G401.6 (cell line): ENCODE results near the gene FAM110A.
"Not testable (repeated sequence)": the region's sequence is repeated elsewhere in the genome, so short reads cannot be mapped to it uniquely, and the experiment has no call there.

Source experiments
- FAIRE-seq: peaks from 2 replicates; lab custom pipeline; 2012; peaks lifted over from hg19 to GRCh38; lab: Jason Lieb, UNC

The FAM110A gene

DNA sequence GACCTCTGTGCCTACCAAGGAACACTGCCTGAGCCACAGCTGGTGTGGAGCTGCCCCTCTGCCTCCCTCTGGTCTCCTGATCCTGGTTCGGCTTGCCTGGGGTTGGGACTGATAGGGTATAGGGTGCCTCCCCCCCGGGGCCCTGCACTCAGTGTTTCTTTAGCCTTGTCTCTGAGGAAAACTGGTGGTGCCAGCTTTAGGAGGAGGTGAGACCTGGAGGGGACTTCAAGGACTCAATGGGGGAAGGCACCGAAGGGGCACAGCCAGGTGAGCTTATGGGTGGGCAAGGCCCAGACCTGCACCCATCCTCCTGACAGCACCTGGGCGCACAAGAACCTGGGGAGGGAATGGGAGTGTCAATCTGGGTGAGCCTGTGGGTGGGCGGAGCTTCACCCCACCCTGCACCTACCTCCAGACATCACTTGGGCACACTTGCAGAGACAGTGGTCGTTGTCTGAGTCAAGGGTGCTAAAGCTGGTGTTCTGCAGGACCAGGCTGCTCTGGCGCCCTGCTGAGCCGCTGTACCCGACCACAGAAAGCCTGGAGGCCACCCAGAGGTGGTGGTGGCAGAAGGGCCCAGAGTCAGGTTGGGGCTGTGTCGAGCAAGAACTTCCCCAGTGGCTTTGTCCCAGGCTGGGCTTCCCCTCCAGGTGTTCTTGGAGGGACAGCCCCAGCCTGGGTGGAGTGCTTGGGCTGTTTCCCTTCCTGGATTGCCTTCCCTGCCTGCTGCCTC is 40.5 kb downstream of the FAM110A start:
- no peak for FAIRE-seq

DNA sequence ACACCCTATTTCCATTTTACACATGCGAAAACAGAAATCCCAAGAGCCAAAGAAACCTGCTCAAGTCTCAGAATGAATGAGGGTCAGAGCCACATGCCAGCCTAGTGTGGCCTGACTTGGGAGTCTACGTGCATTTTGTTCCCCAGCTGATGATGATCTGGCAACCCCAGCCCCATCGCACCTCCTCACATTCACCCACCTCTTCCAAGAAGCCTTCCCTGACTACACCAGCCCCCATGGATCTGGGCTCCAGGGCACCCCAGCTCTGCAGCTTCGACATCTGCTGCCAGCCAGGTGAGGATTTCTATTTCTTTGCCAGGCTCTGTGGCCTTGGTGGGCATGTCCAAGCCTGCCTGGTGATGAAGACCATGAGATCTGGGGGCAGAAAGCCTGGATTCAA is 41.6 kb downstream of the FAM110A start:
- FAIRE-seq: no peak

DNA sequence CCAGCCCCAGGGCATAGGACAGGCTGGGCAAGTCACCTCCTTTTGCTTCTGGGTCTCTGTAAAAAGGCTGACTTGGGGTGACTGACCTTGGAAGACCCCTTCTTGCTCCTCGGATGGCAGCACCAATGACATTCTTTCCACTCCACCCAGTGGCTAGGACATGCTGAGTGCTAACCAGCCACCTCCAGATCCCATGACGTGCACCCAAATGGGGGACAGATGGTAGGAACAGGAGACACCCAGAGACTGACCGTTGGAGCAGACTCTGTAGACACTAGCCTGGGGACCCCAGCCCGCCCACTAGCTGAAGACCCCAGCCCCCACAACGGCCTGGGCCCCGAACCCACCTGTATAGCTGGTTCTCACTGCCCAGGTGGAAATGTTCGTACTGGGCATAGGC is 44.3 kb downstream of the FAM110A start:
- FAIRE-seq: no peak

DNA sequence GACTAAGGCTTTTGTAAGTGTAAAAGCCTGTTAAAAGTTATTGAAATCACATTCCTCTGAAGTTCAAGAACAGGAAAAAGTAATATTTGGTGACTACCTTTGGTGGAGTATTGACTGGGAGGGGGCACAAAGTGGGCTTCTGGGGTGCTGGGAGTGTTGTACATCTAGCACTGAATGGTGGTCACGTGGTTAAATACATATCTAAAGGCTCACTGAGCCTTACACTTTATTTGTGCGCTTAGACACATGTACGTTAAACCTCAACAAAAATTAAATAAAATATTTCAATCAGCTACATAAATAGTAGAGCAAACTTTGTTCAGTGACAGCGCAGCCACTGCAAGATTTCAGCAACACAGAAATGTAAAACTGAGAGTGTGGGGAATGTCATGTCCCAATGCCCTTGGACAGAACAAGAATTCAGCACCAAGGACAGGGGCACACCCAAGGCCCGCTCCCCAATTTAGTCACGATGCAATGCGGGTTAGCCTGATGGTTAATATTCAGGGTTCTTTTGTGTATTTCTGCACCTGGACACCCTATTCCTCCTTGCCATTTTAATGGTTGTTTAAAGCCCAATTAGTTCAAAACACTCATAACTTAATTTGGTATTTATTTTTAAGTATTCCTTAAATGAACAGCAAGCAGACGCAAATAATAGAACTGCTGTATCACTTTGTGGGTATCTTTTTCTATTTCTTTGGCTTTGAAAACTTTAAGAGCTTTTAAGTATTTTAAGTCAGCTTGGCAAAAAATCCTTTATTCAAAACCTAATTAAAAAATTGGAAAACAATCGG is 45.2 kb downstream of the FAM110A start:
- FAIRE-seq: no peak

DNA sequence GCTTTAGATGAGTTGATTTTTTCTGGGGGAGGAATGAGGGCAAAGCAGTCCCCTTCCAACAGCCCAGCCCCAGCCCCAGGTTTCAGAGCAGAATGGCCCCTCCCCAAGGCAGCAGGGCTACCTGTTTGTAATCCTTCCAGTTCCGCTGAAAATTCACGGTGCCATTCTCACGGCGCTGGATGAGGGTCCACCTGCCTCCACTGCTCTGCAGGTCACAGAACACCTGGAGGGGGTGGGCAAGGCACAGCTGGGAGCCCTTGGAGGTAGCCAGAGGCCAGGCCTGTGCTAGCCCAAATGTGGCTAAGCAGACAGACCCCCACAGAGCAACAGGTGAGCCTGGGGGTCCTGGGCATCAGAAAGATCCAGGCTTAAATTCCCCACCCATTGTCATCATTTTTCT is 46.1 kb downstream of the FAM110A start:
- no peak for FAIRE-seq

DNA sequence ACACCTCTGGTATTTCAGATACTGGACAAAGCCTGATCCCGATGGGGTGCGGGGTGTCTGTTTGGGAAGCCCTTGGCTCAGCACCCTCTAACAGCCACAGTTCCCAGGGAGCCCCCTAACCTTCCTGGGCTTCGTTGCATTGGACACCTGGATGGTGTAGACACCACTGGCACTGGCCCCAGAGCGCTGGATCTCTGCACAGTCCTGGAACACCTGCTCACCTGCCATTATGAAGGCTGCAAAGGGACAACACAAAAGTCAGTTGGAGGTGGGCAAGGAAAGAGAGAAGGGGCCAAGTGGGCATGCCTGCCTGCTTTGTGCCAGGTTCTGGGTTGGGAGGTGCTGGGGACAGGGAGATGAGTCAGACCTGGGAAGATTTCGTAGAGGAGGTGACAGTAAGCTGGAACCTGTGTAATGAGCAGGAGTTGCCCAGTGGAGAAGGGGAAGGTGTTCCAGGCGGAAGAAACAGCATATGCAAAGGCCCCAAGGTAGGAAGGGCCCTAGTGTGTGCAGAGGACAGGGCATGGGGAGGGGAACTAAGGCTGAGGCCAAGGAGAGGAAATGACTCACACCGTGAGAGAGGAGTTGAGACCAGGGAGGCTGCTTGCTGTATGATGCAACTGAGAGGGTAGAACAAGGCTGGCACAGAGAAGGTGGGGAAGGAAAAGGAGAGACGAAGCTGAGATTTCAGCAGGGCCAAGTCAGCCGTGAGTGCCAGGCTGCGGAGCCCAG is 47.7 kb downstream of the FAM110A start:
- FAIRE-seq: no peak

DNA sequence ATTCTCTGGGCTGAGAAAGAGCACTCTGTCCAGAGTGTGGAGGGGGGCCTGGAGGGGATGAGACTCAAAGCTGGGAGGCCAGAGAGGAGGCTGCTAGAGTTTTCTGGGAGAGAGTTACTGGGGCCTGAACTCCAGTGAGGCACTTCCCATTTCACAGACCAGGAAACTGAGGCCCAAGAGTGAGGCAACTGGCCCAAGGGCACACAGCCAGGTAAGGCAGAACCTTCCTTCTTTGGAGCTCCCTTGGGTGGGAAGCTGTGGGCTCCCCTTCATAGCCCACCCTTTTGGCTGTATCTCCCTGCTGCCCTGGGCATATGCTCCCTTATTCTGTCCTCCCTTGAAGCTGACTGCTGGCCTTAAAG is 48.2 kb downstream of the FAM110A start:
- no peak for FAIRE-seq

DNA sequence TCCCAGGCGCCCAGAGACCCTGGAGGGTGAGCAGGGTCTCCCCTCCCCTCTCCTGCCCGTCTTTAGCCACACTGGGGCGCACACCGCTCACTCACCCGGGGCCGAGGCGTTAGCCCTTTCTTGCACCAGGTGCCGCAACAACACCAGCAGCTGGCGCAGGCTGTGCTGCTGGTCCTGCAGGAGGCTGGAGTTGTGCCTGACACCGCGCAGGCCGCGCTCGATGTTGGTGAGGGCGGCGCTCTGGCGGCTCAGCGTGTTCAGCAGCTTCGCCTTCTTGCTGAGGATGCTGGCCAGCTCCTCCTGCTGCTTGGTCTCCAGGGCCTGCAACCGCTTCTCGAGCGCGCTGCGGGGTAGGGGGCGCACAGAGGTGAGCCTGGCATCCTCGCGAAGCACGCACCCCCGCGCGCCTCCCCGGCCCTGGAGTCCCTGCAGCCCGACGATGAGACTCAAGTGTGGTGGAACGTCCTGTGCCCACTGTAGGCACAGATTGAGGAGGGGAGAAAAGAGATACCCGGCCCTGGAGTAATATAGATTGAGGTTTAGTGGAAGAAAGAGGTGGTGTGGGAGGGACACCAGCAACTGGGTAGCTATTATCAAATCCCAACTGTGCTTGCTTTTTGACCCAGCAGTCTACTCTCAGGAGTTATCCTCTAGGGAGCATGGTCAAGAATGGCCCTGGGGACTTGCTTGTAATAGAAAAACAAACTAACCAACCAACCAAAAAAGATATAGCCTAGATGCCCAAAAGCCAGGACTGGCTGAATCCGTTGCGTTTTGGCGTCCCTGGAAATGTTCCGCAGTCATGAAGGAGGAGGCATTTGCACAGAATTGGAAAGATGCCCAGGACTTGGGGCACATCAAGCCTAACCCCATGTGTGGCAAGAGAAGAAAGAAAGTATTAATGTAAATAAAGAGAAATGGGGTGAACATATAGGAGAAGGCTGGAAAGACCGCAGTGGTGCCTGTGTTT is 51.8 kb downstream of the FAM110A start:
- no peak for FAIRE-seq

DNA sequence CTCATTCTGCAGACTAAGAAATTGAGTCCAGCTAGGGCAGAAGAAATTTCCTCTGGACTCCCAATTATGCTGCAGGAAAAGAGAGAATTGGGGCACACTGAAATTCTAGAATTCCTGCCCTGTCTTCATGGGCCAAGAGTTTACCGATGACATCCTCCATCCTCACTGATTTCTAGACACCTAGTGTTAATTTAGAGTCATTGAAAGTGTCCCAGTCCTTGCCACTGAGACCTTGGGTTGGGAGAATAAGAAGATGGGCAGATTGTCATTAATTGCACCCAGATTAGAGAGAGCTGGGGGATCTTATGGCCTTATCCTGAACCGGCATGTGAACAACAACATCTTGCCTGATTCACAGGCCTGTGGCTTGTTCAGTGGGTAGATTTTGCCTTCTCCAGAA is 53.6 kb downstream of the FAM110A start:
- no peak for FAIRE-seq

DNA sequence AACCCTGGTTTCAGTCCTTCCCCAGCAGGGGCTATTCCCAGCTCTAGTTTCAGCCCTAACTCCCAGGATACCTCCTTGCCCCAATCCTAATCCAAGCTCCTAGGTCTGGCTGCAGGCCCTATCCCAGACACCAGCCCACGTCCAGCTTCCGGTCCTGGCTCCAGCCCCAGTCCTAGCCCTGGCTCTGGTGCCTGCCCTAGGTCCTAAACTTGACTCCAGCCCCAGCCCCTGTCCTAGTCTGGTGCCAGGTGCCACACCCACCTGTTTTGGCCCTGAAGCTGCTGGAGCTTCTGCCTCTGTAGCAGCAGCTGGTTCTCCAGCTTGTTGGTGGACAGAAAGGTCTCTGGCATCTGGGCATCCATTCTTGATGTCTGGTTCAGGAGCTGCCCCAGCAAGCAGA is 54.5 kb downstream of the FAM110A start:
- no peak for FAIRE-seq

DNA sequence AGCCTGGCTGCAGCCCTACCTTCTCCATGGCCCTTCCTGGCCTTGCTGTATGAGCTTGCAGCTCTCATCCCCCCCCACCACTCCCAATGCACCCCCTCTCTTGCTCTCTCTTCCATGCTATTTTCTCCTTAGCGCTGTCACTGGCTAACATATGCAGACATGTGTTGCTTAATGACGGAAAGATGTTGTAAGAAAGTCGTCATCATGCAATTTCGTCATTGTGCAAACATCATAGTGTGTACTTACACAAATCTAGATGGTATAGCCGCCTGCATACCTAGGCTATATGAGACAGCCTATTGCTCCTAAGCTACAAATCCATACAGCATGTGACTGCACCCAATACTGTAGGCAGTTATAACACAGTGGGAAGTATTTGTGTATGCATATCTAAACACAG is 55.6 kb downstream of the FAM110A start:
- FAIRE-seq: no peak

DNA sequence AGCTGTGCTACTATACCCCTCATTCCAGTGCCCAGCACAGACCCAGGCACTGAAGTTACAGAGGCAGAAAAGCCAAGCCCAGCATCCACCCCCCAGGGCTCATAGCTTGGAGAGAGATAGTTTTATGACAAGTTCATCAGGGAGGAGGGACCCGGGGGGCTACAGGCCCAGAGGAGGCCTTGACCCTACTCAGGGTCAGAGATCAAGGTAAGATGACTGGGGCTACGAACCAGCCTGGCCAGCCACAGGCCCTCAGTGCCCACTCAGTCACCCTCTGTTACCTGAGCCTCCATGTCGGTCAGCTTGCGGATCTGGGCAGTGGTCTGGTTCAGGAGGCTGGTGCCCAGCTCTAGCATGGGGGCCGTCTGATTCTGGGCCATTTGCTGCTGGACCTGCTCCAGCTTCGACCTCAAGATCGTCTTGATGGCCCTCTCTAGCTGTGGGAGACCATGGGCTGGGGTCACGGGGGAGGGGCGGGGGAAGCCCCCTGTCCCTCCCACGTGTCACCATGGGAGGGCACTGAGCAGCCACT is 56.5 kb downstream of the FAM110A start:
- FAIRE-seq: no peak

DNA sequence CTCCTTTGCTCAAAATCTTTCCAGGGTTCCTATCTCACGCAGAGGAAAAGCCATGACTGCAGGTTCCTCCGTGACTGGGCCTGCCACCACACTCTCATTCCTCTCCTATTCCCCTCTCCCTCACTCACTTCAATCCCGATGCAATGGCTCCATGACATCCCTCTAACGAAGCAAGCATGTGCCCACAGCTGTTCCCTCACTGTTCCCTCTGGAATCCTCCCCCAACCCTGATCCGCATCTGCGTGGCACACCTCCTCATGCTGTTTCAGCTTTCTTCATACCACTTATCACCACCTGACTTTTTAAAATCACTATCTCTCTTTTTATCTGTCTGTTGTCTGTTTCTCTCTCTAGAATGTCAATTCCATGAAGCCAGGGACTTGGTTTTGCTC is 57.1 kb downstream of the FAM110A start:
- no peak for FAIRE-seq

DNA sequence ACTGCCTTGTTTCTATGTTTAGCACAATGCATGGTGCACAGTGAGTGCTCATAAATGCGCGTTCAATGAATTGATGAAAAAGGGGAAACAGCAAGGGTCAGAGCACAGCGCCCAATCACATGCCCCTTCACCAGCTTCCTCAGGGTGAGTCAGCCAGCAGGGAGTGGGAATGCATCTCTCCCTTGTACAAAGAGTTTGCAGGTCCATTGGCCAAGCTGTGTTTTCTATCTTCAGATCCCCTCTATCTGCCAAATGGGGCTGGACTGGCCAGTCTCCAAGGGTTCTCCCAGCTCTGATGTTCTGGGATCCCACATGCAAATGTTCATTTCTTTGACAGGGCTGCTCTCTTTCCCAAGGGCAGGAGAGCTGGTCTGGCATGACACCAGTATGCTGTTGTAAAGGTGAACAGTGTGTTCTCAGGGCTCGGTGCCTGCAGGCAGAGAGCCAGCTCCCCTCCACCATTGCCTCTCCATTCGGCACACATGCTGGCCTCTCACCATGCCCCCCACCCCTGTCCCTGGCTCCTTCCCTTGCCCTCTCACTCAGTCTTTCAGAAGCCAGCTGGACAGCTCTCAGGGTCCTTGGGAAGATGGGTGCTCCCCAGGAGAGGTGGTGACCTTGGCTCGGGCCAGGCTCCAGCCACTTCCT is 57.7 kb downstream of the FAM110A start:
- FAIRE-seq: no peak

DNA sequence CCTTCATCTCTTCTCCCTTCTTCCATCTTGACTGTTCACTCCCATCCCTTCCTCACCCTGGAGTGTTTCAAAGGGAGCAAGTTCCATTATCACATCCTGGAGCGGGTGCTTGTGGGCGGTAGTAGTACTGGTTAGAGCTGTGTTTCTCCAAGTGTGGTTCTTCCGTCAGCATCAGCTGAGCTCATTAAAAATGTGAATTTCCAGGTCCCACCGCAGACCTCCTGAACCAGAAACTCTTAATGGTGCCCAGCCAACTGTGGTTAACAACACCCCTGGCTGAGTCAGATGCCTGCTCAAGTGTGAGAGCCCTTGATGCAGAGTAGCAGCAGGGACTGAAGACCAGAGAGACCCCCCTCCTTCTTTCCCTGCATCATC is 58.2 kb downstream of the FAM110A start:
- FAIRE-seq: no peak

DNA sequence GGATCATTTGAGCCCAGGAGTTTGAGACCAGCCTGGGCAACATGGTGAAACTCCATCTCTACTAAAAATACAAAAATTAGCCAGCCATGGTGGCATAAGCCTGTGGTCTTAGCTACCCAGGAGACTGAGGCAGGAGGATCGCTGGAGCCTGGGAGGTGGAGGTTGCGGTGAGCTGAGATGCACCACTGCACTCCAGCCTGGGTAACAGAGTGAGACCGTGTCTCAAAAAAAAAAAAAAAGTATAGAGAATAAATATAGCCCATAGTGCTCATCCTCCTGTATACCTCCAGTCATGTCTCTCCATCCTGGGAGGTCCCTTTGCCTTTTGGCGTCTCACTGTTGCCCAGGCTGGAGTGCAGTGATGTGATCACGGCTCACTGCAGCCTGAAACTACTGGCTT is 58.9 kb downstream of the FAM110A start:
- FAIRE-seq: not testable (repeated sequence)
